ENCODE results near the gene ZCCHC10.
A peak's percentile ranks its signal among the peaks of the same experiment; 100 is the strongest.
"Not testable (repeated sequence)": the region's sequence is repeated elsewhere in the genome, so short reads cannot be mapped to it uniquely, and the experiment has no call there.

The ZCCHC10 gene

GRCh38 chr5:133041910-133042309 lies 15.6 kb upstream of the ZCCHC10 start:
- no peak for DNase-seq (ENCODE audit: low spot score)

GRCh38 chr5:133041157-133041784 lies 14.9 kb upstream of the ZCCHC10 start:
- no peak for DNase-seq (ENCODE audit: low spot score)

DNA sequence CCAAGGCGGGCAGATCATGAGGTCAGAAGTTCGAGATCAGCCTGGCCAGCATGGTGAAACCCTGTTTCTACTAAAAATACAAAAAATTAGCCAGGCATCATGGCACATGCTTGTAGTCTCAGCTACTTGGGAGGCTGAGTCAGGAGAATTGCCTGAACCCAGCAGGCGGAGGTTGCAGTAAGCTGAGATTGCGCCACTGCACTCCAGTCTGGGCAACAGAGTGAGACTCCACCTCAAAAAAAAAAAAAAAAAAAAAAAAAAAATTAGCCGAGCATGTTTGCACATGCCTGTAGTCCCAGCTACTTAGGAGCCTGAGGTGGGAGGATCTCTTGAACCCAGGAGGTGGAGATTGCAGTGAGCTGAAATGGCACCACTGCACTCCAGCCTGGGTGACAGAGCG lies 10.3 kb upstream of the ZCCHC10 start:
- not testable (repeated sequence) for DNase-seq (ENCODE audit: low spot score)

DNA sequence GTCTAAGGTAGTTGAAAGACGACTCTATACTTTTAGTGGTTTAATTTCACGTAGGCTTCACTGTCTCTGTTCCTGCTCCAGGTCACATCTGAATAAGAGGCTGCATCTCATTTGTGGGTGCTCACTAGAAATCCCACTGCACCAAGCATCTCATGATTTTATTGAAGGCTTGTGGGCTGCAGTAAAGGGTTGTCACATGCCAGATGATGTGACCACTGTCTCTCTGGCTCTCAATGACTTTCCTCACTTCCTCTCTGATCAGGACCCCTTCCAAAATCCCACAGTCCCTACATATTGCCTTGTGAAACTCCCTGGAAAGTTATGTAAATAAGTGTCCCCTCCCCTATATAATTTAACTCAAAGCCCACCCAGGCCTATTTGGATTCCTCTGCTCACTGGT lies 8.9 kb upstream of the ZCCHC10 start:
- no peak for DNase-seq (ENCODE audit: low spot score)

DNA sequence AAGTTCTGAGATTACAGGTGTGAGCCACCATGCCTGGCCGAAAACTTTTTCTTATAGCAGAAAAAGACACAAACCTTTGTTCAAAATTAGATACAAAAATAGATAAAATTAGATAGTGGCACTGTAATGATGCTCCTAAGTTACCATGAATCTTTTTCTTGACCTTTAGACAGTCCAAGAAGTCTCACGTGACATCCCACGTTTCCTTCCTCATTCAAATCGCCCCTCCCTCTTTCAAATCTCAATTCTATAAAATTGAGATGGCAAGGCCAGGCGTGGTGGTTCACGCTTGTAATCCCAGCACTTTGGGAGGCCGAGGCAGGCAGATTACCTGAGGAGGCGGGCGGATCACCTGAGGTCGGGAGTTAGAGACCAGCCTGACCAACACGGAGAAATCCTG lies 7.7 kb upstream of the ZCCHC10 start:
- no peak for DNase-seq (ENCODE audit: low spot score)

DNA sequence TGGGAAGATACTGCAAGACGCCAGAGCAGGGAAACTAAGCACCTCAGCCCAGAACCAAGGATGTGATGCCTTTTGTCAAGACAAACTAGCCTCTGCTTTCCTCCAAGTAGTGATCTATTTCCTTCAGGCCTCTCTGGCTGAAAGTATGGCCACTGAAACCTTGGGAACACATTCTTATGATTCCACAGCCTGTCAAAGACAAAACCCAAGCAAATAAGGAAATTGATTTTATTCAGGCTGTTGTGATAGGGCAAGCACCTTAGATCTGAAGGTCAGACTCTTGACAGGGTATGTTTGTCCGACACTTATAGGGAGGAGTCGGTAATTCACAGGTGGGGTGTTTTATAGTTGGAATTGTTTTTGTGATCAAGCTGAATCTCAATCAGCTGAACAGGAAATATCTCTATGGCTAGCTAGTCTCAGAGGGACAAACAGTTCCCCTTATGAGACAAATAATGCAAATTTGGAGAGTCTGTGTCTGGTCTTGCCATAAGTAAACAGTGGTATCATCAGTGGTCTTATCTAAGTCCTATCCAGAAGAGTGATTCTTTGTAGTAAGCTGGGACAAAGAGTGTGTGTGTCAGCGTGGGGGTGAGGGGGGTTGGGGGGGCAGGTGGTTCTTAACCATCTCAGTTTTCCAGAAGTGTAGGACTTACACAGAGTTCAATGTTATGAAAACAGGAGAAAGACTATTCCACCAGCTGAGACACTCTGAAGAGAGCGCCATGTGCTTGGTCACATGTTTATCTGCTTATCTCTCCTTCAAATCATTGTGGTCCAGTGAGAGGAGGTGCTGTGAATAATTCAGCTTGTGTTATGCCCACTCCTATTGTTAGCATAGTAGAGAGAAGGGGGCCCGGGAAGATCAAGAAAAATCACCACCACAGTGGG lies 6.7 kb upstream of the ZCCHC10 start:
- peak; percentile 63 for DNase-seq (ENCODE audit: low spot score)

DNA sequence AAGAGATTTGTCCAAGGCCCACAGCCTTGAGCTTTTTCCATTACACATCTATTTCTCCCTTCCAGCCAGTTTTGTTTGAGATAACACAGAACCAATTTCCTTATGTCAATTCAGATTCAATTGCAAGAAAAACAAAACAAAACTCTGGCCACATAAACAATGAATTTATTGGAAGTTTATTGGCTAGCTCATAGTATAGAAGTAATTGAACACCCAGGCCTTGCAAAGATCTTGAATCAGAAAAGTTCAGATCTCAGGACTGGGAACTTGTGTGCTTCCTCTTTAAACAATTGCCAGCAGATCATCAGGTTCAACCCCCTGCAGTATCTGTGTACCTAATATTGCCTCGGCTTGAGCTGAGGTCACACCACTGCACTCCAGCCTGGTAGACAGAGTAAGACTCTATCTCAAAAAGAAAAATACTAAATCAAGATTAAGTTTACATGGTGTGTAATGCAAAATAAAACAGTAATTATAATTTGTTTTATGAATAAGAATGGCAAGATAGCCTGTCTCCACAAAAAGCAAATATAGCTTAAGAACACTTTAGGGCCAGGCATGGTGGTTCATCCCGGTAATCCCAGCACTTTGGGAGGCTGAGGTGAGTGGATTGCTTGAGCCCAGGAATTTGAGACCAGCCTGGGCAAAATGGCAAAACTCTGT lies 4.1 kb upstream of the ZCCHC10 start:
- DNase-seq (ENCODE audit: low spot score) = no peak

DNA sequence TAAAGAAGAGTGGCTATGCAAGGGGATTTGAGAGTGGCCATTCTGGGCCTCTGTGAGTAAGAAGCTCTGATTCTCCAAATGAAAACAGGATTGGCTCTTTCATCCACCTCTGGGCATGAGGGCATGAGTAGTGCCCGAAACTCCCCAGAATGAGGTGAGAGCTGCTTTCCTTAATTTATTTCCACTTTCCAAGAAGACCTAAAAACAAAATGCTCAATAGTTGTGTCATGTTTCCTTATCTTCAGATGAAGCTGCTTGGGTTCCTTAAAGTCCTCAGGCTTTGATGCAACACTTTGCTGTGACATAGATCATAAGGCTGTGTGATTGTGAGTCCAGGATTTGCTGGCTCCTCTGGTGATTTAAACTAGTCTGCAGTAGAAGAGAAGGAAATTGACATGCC lies 3.1 kb upstream of the ZCCHC10 start:
- no peak for DNase-seq (ENCODE audit: low spot score)

GRCh38 chr5:133026664-133027153 lies 360 bp upstream of the ZCCHC10 start:
- DNase-seq (ENCODE audit: low spot score) = peak; percentile 53

DNA sequence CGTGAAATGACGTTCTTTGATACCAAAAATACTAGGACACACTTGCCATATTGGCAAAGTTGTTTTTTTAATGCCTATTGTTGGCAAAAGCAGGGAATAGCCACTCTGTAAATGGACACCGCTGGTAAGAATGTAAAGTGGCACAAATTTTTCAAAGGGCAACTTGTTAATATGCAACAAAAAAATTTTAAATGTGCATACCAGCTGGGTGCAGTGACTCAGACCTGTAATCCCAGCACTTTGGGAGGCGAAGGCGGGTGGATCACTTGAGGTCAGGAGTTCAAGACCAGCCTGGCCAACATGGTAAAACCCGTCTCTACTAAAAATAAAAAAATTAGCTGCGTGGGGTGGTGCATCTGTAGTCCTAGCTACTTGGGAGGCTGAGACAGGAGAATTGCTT lies 6.9 kb downstream of the ZCCHC10 start:
- not testable (repeated sequence) for DNase-seq (ENCODE audit: low spot score)

DNA sequence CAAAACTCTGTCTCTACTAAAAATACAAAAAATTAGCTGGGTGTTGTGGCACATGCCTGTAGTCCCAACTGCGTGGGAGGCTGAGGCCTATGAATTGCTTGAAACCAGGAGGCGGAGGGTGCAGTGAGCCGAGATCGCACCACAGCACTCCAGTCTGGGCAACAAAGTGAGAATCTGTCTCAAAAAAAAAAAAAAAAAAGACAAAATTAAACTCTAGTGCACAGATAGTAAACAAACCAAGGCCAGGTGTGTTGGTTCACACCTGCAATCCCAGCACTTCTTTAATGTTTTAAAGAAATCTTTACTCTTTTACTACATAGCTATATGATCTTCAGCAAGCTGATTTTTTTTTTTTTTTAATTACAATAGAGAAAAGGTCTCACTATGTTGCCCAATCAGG lies 8.4 kb downstream of the ZCCHC10 start:
- no peak for DNase-seq (ENCODE audit: low spot score)

DNA sequence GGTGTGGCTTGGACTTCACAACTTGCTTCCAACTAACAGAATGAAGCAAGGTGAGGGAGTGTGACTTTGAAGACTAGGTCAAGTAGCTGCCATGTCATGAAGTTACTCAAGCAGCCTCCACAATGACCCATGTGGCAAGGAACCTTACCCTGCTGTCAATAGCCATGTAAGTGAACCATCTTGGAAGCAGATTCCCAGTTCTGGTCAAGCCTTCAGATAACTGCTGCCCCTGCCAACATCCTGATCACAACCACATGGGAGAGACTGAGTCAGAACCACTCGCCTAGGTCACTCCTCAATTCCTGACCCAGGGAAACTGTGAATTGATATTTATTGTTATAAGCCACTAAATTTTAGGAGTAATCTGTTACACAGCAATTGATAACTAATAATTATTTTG lies 10.9 kb downstream of the ZCCHC10 start:
- DNase-seq (ENCODE audit: low spot score) = no peak

DNA sequence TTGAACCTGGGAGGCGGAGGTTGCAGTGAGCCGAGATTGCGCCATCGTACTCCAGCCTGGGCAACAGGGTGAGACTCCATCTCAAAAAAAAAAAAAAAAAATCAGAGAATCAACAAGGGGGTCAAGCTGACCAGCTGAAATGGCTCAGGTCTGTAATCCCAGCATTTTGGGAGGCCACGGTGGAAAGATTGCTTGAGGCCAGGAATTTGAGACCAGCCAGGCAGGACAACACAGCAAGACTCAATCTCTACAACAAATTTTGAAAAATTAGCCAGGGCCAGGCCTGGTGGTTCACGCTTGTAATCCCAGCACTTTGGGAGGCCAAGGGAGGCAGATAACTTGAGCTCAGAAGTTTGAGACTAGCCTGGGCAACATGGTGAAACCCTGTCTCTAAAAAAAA lies 17.9 kb downstream of the ZCCHC10 start:
- not testable (repeated sequence) for DNase-seq (ENCODE audit: low spot score)

- DNase-seq (ENCODE audit: low spot score) = no peak
Observed at GRCh38 chr5:133006653-133007052, 19.7 kb downstream of the ZCCHC10 start.

GRCh38 chr5:132999246-132999645 lies 27.1 kb downstream of the ZCCHC10 start:
- no peak for DNase-seq (ENCODE audit: low spot score)

DNA sequence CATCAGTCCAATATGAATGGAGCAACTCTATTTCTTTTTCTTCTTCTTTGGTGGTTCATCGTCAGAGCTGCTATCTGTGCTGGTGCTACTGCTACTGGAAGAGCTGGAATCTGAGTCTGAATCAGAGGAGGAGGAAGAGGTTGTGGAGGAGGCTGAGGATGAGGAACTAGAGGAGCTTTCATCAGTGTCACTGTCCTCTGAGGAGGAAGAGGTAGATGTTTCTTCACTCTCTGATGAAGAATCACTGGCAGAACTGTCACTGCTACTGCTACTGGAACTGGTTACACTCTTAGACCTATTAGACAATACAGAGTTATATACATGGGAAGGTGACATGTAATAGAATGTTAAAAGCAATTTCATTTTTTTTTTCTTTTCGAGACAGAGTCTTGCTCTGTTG lies 27.8 kb downstream of the ZCCHC10 start:
- DNase-seq (ENCODE audit: low spot score) = no peak

GRCh38 chr5:132996307-132996706 lies 30.0 kb downstream of the ZCCHC10 start:
- DNase-seq (ENCODE audit: low spot score) = no peak

GRCh38 chr5:132987531-132988408 lies 38.6 kb downstream of the ZCCHC10 start:
- no peak for DNase-seq (ENCODE audit: low spot score)

GRCh38 chr5:132982971-132983370 lies 43.4 kb downstream of the ZCCHC10 start:
- not testable (repeated sequence) for DNase-seq (ENCODE audit: low spot score)

- DNase-seq (ENCODE audit: low spot score) = no peak
Observed at GRCh38 chr5:132981288-132981687, 45.1 kb downstream of the ZCCHC10 start.

GRCh38 chr5:132979976-132980375 lies 46.4 kb downstream of the ZCCHC10 start:
- DNase-seq (ENCODE audit: low spot score) = no peak
